GM23338 (cell line): ENCODE data around the gene RINL. TPM values are rescaled to one million over a fixed set of nuclear protein-coding genes. Genes with fewer than 3 reads are reported as not detected.

ENCODE experiments used
- ATAC-seq: fragments of 200-7000 bp; cut with Tn5 transposase; 3 replicates; pipeline ENCODE4 v1.9.1; 2020
- DNase-seq: peaks from one replicate; pipeline ENCODE4 v3.0.0-alpha.2; 2015; ENCODE audit warnings: low spot score
- H2AFZ ChIP-seq: fragments of 200-600 bp; sonication (generic); 2 replicates; pipeline ENCODE4 v1.8.0; 2016; ENCODE audit warnings: antibody characterized with exemption, mild to moderate bottlenecking, moderate library complexity
- H3F3A ChIP-seq: fragments of 200-600 bp; sonication (generic); replicated peaks from 2 replicates; pipeline ENCODE4 v1.8.0; 2017; ENCODE audit warnings: antibody characterized with exemption, mixed run types, low read depth
- H3K27ac ChIP-seq: fragments of 200-600 bp; sonication (generic); 2 replicates; pipeline ENCODE4 v1.6.1; 2016; ENCODE audit warnings: low read depth
- H3K27me3 ChIP-seq: fragments of 200-600 bp; sonication (generic); 2 replicates; pipeline ENCODE4 v1.8.0; 2016; ENCODE audit warnings: mild to moderate bottlenecking, mixed run types, moderate library complexity; ENCODE audit not compliant: insufficient read depth
- H3K36me3 ChIP-seq: fragments of 200-600 bp; sonication (generic); 2 replicates; pipeline ENCODE4 v1.8.0; 2016; ENCODE audit warnings: mild to moderate bottlenecking; ENCODE audit not compliant: insufficient read depth
- H3K4me1 ChIP-seq: fragments of 200-600 bp; sonication (generic); 2 replicates; pipeline ENCODE4 v1.8.0; 2016; ENCODE audit warnings: mild to moderate bottlenecking, moderate library complexity; ENCODE audit not compliant: insufficient read depth
- H3K4me2 ChIP-seq: fragments of 200-600 bp; sonication (generic); 2 replicates; pipeline ENCODE4 v1.7.1; 2017; ENCODE audit warnings: mixed run types
- H3K4me3 ChIP-seq: fragments of 200-600 bp; sonication (generic); 2 replicates; pipeline ENCODE4 v1.6.1; 2016; ENCODE audit warnings: mixed run types
- H3K79me2 ChIP-seq: fragments of 200-600 bp; sonication (generic); replicated peaks from 2 replicates; pipeline ENCODE4 v1.8.0; 2017; ENCODE audit warnings: mild to moderate bottlenecking; ENCODE audit not compliant: insufficient read depth
- H3K9me2 ChIP-seq: fragments of 200-600 bp; sonication (generic); 2 replicates; pipeline ENCODE4 v1.8.0; 2017; ENCODE audit not compliant: insufficient read depth
- H4K20me1 ChIP-seq: fragments of 200-600 bp; sonication (generic); replicated peaks from 2 replicates; pipeline ENCODE4 v1.8.0; 2017; ENCODE audit warnings: mild to moderate bottlenecking; ENCODE audit not compliant: insufficient read depth
- H3K27ac Mint-ChIP-seq: 2 replicates; pipeline ENCODE4 v1.8.0; 2020; ENCODE audit warnings: inconsistent platforms, mild to moderate bottlenecking, moderate library complexity, mixed read lengths
- H3K27me3 Mint-ChIP-seq: 3 replicates; pipeline ENCODE4 v1.8.0; 2022; ENCODE audit warnings: low read depth, mild to moderate bottlenecking, moderate library complexity, mixed read lengths, inconsistent platforms; ENCODE audit not compliant: insufficient read depth, poor library complexity
- H3K36me3 Mint-ChIP-seq: 3 replicates; pipeline ENCODE4 v1.8.0; 2021; ENCODE audit warnings: low read depth, mild to moderate bottlenecking, inconsistent platforms, moderate library complexity, mixed read lengths
- H3K4me1 Mint-ChIP-seq: 3 replicates; pipeline ENCODE4 v1.8.0; 2020; ENCODE audit warnings: mild to moderate bottlenecking, inconsistent platforms, mixed read lengths
- H3K4me3 Mint-ChIP-seq: 3 replicates; pipeline ENCODE4 v1.8.0; 2021; ENCODE audit warnings: moderate library complexity, mild to moderate bottlenecking, inconsistent platforms, mixed read lengths
- H3K9me3 Mint-ChIP-seq: 3 replicates; pipeline ENCODE4 v1.8.0; 2020; ENCODE audit warnings: moderate library complexity, mild to moderate bottlenecking, inconsistent platforms, mixed read lengths
- EZH2 ChIP-seq: fragments of 200-600 bp; sonication (generic); IDR thresholded peaks from one replicate; pipeline ENCODE4 v1.8.0; 2017; ENCODE audit warnings: antibody characterized with exemption, mild to moderate bottlenecking, low read depth; ENCODE audit not compliant: unreplicated experiment
- NANOG ChIP-seq: IDR thresholded peaks from 2 replicates; pipeline ENCODE4 v1.6.1; 2016; ENCODE audit warnings: antibody characterized with exemption, borderline replicate concordance
- ZNF114 ChIP-seq: fragments of 250-450 bp; sonication (Bioruptor Pico); IDR thresholded peaks from 2 replicates; pipeline ENCODE4 v1.5.0; 2020; ENCODE audit warnings: mild to moderate bottlenecking, moderate library complexity
- polyA plus RNA-seq: library from polyadenylated mRNA; unstranded; fragments of >200 nt; fragmentation: Nextera tagmentation; extraction: Ambion mirVana; gene quantifications from 2 replicates; pipeline ENCODE4 v1.2.1, GENCODE V29; 2016
- total RNA-seq: library from RNA; depleted of rRNA; stranded (reverse); fragments of >200 nt; shearing (Covaris generic); gene quantifications from 2 replicates; pipeline ENCODE4 v1.2.3, GENCODE V29; 2014
- TF ChIP-seq, protein P1 (sequence below): fragments of 250-450 bp; sonication (Bioruptor Pico); IDR thresholded peaks from 2 replicates; pipeline ENCODE4 v1.5.0; 2020; ENCODE audit warnings: mild to moderate bottlenecking, moderate library complexity
- TF ChIP-seq, protein P2 (sequence below), 2 experiments: fragments of 200-600 bp in 1 of 2; sonication (generic) in 1 of 2; conservative IDR thresholded peaks; 2 replicates each; pipeline versions ENCODE4 v1.5.1 to v1.6.1; 2016 to 2017; ENCODE audit warnings: antibody characterized with exemption in 2 of 2, low read depth in 2 of 2, mild to moderate bottlenecking in 2 of 2, moderate library complexity in 1 of 2
- TF ChIP-seq, protein P3 (sequence below): IDR thresholded peaks from 2 replicates; pipeline ENCODE4 v1.6.1; 2016; ENCODE audit warnings: antibody characterized with exemption

RINL gene
- total and polyA plus RNA-seq, 2 experiments from 2014 or later, result 11.2 to 21.4 TPM

DNA sequence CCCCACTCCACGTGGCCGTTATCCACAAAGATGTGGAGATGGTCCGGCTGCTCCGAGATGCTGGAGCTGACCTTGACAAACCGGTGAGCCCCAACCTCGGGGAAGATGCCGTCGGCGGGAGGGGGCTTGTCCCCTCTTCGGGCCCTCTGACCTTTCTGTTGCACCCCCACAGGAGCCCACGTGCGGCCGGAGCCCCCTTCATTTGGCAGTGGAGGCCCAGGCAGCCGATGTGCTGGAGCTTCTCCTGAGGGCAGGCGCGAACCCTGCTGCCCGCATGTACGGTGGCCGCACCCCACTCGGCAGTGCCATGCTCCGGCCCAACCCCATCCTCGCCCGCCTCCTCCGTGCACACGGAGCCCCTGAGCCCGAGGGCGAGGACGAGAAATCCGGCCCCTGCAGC is 29.2 kb upstream of the RINL start (continued):
- TF ChIP-seq, protein P1, sequence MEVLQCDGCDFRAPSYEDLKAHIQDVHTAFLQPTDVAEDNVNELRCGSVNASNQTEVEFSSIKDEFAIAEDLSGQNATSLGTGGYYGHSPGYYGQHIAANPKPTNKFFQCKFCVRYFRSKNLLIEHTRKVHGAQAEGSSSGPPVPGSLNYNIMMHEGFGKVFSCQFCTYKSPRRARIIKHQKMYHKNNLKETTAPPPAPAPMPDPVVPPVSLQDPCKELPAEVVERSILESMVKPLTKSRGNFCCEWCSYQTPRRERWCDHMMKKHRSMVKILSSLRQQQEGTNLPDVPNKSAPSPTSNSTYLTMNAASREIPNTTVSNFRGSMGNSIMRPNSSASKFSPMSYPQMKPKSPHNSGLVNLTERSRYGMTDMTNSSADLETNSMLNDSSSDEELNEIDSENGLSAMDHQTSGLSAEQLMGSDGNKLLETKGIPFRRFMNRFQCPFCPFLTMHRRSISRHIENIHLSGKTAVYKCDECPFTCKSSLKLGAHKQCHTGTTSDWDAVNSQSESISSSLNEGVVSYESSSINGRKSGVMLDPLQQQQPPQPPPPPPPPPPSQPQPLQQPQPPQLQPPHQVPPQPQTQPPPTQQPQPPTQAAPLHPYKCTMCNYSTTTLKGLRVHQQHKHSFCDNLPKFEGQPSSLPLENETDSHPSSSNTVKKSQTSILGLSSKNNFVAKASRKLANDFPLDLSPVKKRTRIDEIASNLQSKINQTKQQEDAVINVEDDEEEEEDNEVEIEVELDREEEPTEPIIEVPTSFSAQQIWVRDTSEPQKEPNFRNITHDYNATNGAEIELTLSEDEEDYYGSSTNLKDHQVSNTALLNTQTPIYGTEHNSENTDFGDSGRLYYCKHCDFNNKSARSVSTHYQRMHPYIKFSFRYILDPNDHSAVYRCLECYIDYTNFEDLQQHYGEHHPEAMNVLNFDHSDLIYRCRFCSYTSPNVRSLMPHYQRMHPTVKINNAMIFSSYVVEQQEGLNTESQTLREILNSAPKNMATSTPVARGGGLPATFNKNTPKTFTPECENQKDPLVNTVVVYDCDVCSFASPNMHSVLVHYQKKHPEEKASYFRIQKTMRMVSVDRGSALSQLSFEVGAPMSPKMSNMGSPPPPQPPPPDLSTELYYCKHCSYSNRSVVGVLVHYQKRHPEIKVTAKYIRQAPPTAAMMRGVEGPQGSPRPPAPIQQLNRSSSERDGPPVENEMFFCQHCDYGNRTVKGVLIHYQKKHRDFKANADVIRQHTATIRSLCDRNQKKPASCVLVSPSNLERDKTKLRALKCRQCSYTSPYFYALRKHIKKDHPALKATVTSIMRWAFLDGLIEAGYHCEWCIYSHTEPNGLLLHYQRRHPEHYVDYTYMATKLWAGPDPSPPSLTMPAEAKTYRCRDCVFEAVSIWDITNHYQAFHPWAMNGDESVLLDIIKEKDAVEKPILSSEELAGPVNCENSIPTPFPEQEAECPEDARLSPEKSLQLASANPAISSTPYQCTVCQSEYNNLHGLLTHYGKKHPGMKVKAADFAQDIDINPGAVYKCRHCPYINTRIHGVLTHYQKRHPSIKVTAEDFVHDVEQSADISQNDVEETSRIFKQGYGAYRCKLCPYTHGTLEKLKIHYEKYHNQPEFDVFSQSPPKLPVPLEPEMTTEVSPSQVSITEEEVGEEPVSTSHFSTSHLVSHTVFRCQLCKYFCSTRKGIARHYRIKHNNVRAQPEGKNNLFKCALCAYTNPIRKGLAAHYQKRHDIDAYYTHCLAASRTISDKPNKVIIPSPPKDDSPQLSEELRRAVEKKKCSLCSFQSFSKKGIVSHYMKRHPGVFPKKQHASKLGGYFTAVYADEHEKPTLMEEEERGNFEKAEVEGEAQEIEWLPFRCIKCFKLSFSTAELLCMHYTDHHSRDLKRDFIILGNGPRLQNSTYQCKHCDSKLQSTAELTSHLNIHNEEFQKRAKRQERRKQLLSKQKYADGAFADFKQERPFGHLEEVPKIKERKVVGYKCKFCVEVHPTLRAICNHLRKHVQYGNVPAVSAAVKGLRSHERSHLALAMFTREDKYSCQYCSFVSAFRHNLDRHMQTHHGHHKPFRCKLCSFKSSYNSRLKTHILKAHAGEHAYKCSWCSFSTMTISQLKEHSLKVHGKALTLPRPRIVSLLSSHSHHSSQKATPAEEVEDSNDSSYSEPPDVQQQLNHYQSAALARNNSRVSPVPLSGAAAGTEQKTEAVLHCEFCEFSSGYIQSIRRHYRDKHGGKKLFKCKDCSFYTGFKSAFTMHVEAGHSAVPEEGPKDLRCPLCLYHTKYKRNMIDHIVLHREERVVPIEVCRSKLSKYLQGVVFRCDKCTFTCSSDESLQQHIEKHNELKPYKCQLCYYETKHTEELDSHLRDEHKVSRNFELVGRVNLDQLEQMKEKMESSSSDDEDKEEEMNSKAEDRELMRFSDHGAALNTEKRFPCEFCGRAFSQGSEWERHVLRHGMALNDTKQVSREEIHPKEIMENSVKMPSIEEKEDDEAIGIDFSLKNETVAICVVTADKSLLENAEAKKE, result no peak
- TF ChIP-seq, protein P2, sequence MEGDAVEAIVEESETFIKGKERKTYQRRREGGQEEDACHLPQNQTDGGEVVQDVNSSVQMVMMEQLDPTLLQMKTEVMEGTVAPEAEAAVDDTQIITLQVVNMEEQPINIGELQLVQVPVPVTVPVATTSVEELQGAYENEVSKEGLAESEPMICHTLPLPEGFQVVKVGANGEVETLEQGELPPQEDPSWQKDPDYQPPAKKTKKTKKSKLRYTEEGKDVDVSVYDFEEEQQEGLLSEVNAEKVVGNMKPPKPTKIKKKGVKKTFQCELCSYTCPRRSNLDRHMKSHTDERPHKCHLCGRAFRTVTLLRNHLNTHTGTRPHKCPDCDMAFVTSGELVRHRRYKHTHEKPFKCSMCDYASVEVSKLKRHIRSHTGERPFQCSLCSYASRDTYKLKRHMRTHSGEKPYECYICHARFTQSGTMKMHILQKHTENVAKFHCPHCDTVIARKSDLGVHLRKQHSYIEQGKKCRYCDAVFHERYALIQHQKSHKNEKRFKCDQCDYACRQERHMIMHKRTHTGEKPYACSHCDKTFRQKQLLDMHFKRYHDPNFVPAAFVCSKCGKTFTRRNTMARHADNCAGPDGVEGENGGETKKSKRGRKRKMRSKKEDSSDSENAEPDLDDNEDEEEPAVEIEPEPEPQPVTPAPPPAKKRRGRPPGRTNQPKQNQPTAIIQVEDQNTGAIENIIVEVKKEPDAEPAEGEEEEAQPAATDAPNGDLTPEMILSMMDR (conservative IDR thresholded peaks at IDR 0.05; ENCODE audit: low read depth in 2 of 2), result no peak
- TF ChIP-seq, protein P3, sequence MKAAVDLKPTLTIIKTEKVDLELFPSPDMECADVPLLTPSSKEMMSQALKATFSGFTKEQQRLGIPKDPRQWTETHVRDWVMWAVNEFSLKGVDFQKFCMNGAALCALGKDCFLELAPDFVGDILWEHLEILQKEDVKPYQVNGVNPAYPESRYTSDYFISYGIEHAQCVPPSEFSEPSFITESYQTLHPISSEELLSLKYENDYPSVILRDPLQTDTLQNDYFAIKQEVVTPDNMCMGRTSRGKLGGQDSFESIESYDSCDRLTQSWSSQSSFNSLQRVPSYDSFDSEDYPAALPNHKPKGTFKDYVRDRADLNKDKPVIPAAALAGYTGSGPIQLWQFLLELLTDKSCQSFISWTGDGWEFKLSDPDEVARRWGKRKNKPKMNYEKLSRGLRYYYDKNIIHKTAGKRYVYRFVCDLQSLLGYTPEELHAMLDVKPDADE, result no peak
- TF ChIP-seq EZH2 (no peak), NANOG (no peak), ZNF114 (CRISPR knock-in tag) (no peak)

DNA sequence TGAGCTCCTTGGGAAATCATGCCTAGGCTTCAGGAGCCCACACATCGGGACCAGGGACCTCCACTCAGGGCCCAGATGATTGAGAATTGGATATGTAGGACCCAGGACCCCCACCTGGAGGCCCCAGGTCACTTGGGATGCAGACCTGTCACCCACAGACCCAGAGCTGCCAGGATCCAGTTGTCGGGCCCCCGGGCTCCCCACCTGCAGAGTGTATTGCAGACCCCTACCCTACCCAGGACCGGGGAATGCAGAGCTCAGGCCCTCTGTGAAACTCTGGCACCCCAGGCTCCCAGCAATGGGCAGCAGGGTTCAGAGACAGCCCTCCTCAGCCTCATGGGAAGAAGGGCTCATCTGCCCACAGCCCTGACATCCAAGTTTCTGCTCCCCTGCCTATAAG is 27.5 kb upstream of the RINL start:
- Histone ChIP-seq H3F3A (no peaks in the 10 kb centered on the region), H4K20me1 (no peaks in the 10 kb centered on the region), H3K27me3 (no peaks in the 10 kb centered on the region), H3K4me1 (peaks cover 9% of the 10 kb centered on the region), H3K9me2 (no peaks in the 10 kb centered on the region), H2AFZ (no peak overlapping the region), H3K4me3 (no peak overlapping the region), H3K36me3 (no peaks in the 10 kb centered on the region; the same call in 1 of the 2 replicates), H3K4me2 (no peak overlapping the region), H3K27ac (no peak overlapping the region), H3K79me2 (peaks cover 20% of the 10 kb centered on the region)
- ATAC-seq, result no peak
- no peak for DNase-seq
- H3K36me3 Mint-ChIP-seq, result peaks cover 27% of the 10 kb centered on the region
- no peak overlapping the region for H3K27ac Mint-ChIP-seq
- H3K27me3 Mint-ChIP-seq, result peaks cover 1% of the 10 kb centered on the region
- peaks cover 9% of the 10 kb centered on the region; the same call in 2 of the 3 replicates for H3K4me1 Mint-ChIP-seq
- H3K9me3 Mint-ChIP-seq, result peaks cover 3% of the 10 kb centered on the region; the same call in 1 of the 3 replicates
- H3K4me3 Mint-ChIP-seq, result no peak overlapping the region
- TF ChIP-seq, protein P1, result no peak
